NOMO-1 (cell line): Measurements from ENCODE around the gene PTBP1.
"Not testable (repeated sequence)": the region's sequence is repeated elsewhere in the genome, so short reads cannot be mapped to it uniquely, and the experiment has no call there.

Experiments used
- DNase-seq, 2 experiments: peaks; one replicate each; lab custom pipeline; 2025; ENCODE audit not compliant: unreplicated experiment in 2 of 2; lab: John Stamatoyannopoulos, UW

PTBP1 gene

GRCh38 chr19:824885-825284, 27.6 kb downstream of the PTBP1 start:
- peak; percentile 67 to 71 for DNase-seq

GRCh38 chr19:825897-826644, 28.8 kb downstream of the PTBP1 start:
- DNase-seq, result no peak

GRCh38 chr19:827314-827709, 30.1 kb downstream of the PTBP1 start:
- no peak for DNase-seq

DNA sequence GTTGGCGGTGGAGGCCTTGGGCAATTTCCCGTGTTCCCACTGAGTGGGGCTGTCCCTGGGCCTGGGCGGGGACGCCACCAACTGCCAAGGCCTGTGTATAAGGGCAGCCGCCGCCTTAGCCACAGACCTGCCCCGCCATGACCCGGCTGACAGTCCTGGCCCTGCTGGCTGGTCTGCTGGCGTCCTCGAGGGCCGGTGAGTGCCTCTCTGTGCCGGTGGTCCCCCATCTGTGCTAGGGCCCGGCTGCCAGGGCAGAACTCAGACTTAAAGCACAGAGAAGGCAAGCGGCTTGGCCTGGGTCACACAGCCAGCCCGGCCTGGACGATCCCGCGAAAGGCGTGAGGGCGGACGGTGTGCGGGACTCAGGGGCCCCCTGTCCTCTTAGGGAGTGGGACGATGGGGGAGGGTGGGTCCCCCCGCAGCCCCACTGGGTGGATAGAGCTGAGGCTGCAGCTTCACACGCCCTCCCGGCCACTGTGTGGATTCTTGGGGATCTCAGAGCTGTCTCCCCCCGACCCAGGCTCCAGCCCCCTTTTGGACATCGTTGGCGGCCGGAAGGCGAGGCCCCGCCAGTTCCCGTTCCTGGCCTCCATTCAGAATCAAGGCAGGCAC, 30.6 kb downstream of the PTBP1 start, which contains the start of gene AZU1:
TSS of gene AZU1 (plus strand) at position 128 of the 612 bp plus-strand sequence. CDS start at position 138, 10 bp downstream.
- peak; percentile 80 to 85 for DNase-seq

DNA sequence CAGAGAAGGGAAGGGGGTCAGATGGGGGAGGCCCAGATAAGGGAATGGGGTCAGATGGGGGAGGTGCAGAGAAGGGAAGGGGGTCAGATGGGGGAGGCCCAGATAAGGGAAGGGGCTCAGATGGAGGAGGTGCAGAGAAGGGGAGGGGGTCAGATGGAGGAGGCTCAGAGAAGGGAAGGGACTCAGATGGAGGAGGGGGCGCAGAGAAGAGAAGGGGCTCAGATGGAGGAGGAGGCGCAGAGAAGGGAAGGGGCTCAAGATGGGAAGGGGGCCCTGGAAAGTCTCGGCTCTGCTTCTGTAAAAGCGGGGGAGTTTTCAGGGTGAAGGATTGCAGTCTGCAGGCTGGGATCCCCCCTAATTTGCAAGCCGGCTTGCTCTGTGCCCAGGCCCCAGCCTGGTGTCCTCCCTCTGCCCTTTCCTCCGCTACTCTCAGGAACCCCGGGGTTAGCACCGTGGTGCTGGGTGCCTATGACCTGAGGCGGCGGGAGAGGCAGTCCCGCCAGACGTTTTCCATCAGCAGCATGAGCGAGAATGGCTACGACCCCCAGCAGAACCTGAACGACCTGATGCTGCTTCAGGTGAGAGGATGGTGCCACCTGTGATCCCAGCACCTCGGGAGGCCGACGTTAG, 32.0 kb downstream of the PTBP1 start:
- no peak for DNase-seq

DNA sequence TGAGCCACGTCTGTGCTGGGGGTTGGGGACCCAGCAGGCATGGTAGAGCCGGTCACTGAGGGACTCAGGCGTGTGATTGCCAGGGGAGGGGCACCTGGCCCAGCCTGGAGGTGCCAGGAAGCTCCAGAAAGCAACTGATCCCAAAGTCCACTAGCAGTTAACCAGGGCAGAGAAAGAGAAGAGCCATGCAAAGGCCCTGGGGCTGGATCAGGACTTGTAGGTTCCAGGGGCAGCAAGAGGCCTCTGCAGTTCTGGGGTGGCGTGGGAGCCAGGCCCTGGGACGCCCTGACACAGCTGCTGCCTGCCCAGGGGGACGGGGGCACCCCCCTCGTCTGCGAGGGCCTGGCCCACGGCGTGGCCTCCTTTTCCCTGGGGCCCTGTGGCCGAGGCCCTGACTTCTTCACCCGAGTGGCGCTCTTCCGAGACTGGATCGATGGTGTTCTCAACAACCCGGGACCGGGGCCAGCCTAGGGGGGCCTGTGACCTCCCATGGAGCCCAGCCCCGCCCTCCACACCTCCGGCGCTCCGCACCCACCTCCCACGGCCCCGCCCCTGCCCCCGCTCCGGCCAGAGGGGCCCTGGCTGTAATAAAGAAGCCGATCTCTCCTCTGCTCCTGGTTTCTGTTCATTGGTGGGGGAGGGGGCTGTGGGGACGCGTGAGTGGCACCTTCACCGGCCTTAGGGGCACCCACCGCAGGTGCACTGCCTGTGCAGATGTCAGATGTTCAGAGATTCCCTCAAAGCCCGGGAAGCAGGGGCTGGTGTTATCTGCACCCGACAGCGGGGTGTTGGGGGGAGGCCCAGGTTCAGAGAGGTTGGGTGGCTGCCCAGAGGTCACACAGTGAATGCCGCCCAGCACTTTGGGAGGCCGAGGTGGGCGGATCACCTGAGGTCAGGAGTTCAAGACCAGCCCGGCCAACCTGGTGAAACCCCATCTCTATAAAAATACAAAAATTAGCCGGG, 34.4 kb downstream of the PTBP1 start:
- no peak for DNase-seq

DNA sequence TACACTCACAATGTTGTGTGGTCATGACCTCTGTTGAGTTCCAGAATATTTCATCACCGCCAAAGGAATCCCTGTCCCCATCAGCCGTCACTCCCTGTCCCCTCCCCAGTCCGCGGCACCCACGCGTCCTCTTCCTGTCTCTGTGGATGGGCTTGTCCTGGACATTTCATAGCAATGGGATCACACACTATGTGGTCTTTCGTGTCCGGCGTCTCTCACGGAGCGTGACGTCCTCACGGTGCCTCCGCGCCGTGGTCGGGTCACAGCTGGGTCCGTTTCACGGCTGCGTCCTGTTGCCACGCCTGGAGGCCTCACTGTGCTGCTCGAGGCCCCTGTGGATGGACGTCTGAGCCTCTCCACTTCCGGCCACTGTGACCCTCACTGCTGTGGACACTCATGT, 37.0 kb downstream of the PTBP1 start:
- DNase-seq, result no peak

DNA sequence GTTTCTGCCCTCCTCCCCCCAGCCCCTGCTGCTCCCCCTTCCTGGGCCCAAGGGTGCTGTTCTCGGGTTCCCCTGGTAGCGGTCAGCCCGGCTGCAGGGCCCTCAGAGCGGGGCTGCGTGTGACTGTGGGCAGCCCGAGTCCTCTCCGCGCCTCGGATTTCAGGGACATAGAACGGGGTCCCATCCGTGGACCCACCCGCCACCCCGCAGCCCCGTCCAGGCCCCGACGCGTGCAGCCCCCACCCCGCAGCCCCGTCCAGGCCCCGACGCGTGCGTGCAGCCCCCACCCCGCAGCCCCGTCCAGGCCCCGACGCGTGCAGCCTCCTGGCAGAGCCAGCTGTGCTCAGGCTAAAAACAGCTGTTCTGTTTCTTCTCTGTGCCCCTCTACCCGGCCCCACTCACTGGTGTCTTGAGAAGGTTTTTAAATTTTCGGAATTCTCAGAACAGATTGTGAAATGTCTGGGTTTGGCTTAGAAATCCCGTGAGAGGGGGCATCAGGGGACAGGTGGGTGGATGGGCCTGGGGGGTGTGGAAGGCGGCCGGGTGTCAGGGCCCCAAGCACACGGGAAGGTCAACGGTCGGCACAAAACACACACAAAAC, 38.1 kb downstream of the PTBP1 start:
- DNase-seq, result no peak

GRCh38 chr19:840519-841206, 43.4 kb downstream of the PTBP1 start, which contains the start of gene PRTN3:
PRTN3 (plus strand) TSS chr19:840999; CDS start chr19:841009, 10 bp downstream.
- DNase-seq, result peak; percentile 72 to 74

DNA sequence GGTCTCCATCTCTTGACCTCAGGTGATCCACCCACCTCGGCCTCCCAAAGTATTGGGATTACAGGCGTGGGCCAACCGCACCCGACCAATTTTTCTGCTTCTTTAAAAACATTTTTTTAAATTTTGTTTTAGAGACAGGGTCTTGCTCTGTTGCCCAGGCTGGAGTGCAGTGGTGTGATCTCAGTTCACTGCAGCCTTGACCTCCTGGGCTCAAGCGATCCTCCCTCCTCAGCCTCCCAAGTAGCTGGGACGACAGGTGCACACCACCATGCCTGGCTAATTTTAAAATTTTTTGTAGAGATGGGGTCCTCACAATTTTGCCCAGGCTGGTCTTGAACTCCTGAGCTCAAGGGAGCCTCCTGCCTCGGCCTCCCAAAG, 45.5 kb downstream of the PTBP1 start:
- not testable (repeated sequence) for DNase-seq

GRCh38 chr19:843180-843835, 46.1 kb downstream of the PTBP1 start:
- peak; percentile 38 to 43 for DNase-seq

GRCh38 chr19:843836-844545, 46.7 kb downstream of the PTBP1 start:
- peak in 1 of 2 experiments; percentile 47 for DNase-seq

DNA sequence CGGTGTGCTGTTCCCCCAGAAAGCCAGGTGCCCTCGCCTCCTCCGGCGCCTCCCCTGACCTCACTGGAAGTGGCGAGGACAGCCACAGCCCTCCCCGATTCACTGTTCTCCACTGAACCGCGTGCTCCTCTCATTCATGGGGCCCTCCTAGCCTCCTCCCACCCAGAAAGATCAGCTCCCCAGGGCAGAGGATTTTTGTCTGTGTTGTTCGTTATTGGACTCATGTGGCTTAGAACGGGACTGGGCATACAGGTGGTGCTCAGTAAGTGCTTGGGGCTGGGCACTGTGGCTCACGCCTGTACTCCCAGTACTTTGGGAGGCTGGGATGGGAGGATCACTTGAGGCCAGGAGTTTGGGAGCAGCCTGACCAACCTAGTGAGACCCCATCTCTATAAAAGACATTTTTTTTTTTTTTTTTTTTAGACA, 47.3 kb downstream of the PTBP1 start:
- no peak for DNase-seq

DNA sequence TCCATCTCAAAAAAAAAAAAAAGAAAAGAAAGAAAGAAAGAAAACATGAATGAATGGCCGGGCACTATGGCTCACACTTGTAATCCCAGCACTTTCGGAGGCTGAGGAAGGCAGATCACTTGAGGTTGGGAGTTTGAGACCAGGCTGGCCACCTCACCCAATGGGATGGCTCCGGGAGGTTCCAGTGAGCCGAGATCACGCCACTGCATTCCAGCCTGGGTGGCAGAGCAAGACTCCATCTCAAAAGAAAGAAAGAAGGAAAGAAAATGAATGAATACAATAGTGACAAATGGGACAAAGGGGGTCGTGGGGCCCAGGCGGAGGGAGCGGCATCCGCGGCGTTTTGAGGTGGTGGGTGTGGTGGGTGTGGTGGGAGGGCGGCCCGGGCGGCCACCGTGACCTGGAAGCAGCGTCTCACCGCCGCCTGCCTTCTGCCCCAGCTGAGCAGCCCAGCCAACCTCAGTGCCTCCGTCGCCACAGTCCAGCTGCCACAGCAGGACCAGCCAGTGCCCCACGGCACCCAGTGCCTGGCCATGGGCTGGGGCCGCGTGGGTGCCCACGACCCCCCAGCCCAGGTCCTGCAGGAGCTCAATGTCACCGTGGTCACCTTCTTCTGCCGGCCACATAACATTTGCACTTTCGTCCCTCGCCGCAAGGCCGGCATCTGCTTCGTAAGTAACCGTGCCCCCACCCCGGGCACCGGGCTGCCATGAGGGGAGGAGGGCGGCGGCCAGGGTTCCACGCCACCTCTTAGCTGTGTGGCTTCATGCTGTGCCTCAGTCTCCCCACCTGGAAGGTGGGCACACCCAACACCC, 48.7 kb downstream of the PTBP1 start:
- no peak for DNase-seq

DNA sequence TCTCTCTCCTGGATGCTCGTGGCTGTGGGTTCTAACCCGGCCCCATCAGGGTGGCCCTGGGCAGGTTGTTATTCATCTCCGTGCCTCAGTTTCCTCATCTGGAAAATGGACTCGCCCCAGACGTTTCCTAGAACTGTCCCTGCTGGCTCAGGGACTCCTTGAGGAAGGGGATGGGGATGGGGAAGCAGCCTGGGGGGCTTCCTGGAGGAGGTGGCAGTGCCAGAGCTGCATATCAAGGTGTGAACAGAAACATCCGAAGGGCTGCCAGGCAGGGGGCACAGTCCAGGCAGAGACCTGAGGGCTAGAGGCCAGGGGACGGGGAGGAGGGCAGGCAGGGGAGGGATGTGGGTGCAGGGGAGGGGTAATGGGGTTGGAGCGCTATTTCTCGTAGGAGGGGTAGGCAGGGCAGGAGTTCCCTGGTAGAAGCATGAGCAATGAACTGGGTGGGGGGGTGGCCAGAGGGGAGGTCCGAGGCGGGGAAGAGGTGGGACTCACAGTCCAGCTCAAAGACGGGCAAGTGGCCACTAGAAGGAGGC, 51.2 kb downstream of the PTBP1 start:
- peak in 1 of 2 experiments; percentile 41 for DNase-seq

DNA sequence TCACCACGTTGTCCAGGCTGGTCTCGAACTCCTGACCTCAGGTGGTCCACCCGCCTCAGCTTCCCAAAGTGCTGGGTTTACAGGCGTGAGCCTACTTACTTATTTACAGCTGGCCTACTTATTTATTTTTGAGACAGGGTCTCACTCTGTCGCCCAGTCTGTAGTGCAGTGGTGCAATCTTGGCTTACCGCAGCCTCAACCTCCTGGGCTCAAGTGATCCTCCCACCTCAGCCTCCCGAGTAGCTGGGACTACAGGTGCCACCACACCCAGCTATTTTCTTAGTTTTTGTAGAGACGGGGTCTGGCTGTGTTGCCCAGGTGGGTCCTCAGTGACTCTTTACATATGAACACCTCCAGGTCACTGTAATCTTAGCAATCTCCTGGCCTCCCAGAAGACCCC, 51.9 kb downstream of the PTBP1 start:
- DNase-seq, result not testable (repeated sequence)

GRCh38 chr19:850221-850978, 53.1 kb downstream of the PTBP1 start:
- peak; percentile 63 to 65 for DNase-seq
